ENCODE results near the gene SLC47A1.
"Not testable (repeated sequence)": the region's sequence is repeated elsewhere in the genome, so short reads cannot be mapped to it uniquely, and the experiment has no call there.

SLC47A1 gene

GRCh38 chr17:19533718-19534561, at the start of gene SLC47A1:
SLC47A1 (plus strand) TSS chr17:19533854; CDS start chr17:19533940, 86 bp downstream.
- no peak for DNase-seq

GRCh38 chr17:19485800-19486340, 47.8 kb upstream of the SLC47A1 start:
- no peak for DNase-seq

- no peak for DNase-seq
Measured at GRCh38 chr17:19486351-19487023, 47.2 kb upstream of the SLC47A1 start.

GRCh38 chr17:19487024-19487600, 46.5 kb upstream of the SLC47A1 start:
- DNase-seq: no peak

GRCh38 chr17:19492141-19492540, 41.5 kb upstream of the SLC47A1 start:
- no peak for DNase-seq

- no peak for DNase-seq
Measured at GRCh38 chr17:19494961-19495806, 38.5 kb upstream of the SLC47A1 start.

- DNase-seq: no peak
Measured at GRCh38 chr17:19495828-19496528, 37.7 kb upstream of the SLC47A1 start.

GRCh38 chr17:19497624-19498023, 36.0 kb upstream of the SLC47A1 start:
- DNase-seq: no peak

GRCh38 chr17:19501219-19501618, 32.4 kb upstream of the SLC47A1 start:
- no peak for DNase-seq

- DNase-seq: no peak
Measured at GRCh38 chr17:19502517-19502916, 31.1 kb upstream of the SLC47A1 start.

- DNase-seq: not testable (repeated sequence)
Measured at GRCh38 chr17:19505561-19505960, 28.1 kb upstream of the SLC47A1 start.

- peak; percentile 79 for DNase-seq
Measured at GRCh38 chr17:19507775-19508576, 25.7 kb upstream of the SLC47A1 start.

- DNase-seq: peak; percentile 64
Measured at GRCh38 chr17:19508577-19508867, 25.1 kb upstream of the SLC47A1 start.

- not testable (repeated sequence) for DNase-seq
Measured at GRCh38 chr17:19509281-19509852, 24.3 kb upstream of the SLC47A1 start.

- no peak for DNase-seq
Measured at GRCh38 chr17:19510903-19511302, 22.8 kb upstream of the SLC47A1 start.

GRCh38 chr17:19513897-19514488, 19.7 kb upstream of the SLC47A1 start:
- DNase-seq: peak; percentile 76

- no peak for DNase-seq
Measured at GRCh38 chr17:19517699-19518098, 16.0 kb upstream of the SLC47A1 start.

GRCh38 chr17:19519388-19520291, 14.0 kb upstream of the SLC47A1 start:
- not testable (repeated sequence) for DNase-seq

GRCh38 chr17:19520641-19521040, 13.0 kb upstream of the SLC47A1 start:
- no peak for DNase-seq
